HFF-Myc (cell line): ENCODE data around the gene SPEF1.

ENCODE experiments used
- DNase-seq: peaks from one replicate; pipeline ENCODE4 v3.0.0-alpha.2; 2011; ENCODE audit warnings: low read depth; ENCODE audit errors: extremely low read depth
- H3K4me3 ChIP-seq: replicated peaks from 2 replicates; pipeline ENCODE4 v1.5.1; 2011; ENCODE audit warnings: low read depth, mild to moderate bottlenecking, control low read depth, low read length
- CTCF ChIP-seq: IDR thresholded peaks from 2 replicates; pipeline ENCODE4 v1.5.1; 2012; ENCODE audit warnings: mild to moderate bottlenecking, low read depth, low read length, control low read depth; ENCODE audit errors: missing control alignments

Gene SPEF1

GRCh38 chr20:3733119-3733995 is 47.9 kb downstream of the SPEF1 start:
- H3K4me3 ChIP-seq, result peak overlapping the region; percentile 29
- DNase-seq, result no peak
- TF ChIP-seq CTCF, result no peak

DNA sequence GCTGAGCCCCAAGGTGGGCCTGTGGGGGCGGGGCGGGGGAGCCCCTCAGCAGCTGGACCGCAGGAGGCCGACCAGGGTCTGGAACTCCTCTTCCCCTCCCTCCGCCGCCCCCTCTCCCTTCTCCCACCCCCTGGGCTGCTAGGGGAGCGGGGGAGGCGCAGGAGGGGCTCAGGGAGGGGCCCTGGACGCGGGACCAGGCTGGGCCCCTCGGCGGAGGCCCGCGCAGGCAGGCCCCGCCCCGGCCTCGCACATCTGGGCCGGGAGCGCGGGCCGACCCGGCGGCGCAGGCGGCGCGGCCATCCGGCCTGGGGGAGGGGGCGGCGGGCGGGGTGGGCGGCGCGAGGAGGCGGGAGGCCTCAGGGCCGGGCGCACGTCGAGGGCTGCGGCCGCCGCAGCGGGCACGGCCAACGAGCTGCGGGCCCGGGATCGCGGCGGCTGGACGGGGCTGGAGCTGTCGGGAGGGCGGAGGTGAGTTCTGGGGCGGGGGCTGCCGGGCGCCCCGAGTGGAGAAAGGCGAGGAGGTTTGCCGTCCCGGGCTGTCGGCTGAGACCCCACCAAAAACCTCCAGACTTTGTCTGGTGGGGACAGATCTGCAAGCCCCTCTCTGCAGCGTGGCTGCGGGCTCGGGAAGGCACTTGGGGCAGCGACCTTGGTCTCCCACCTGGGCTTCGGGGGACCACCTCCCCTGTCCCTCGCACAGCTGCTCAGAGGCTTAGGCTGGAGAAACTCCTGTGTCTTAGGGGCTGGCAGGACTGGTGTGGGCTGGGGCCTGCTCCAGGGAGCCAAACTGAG is 48.7 kb downstream of the SPEF1 start, which contains the start of gene HSPA12B:
HSPA12B (plus strand) TSS at position 359 of the 792 bp plus-strand sequence. CDS start 5,990 bp downstream, outside the sequence.
- no peak for DNase-seq
- H3K4me3 ChIP-seq, result peak within 1 kb of the TSS; percentile 29
- TF ChIP-seq CTCF, result no peak

DNA sequence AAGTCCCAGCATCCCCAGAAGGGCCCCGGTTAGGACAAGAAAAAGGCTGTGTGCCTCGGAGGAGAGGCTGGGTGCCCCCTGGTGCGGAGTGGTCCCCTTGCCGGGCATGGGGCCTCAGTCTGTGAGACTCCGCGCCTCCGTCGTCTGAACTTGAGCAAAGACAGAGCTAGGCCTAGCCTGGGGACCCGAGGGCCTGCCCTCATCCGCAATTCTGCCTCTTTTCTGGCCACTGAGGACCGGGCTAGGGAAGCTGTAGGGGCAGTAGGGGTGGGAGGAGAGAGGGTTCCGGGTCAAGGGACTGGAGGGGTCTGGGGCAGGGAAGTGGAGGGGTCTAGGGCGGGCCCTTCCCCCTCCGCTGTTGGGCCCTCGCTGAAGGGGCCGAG is 49.3 kb downstream of the SPEF1 start:
- DNase-seq, result no peak
- H3K4me3 ChIP-seq, result no peak overlapping the region
- no peak for TF ChIP-seq CTCF

DNA sequence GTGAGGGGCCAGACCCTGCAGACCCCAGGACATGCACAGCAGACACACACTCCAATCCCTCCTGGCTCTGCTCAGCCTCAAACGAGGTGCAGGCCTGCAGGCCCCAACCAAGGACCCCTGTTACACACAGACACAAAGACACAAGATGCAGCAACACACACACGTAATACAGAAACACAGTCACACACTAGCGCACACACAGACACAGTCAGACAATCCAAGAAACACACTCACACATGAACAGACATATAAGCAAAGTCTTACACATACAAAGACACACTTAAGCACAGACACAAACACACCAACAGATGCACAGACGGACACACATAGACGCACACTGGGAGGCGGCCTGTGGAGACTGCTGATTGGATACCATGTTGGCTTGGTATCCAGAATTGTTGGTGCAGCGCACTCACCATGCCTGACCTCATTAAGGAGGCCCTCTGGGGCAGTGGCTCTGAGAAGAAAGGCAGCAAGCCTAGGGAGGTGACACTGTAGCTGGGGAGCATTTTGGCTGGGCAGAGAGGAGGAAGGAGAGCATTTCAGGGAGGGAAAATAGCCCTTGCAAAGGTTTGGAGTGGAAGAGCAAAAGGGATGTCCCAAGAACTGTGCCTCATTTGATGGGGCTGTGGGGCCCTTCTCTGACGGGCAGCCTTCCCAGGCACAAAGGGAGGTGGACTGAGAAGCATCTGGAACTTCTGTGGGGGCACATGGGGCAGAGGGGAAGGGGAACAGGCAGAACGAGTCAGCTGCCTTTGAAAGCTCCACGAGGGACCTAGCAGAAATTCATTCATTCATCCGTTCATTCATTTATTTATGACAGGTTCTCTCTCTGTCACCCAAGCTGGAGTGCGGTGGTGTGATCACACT is 50.2 kb downstream of the SPEF1 start:
- DNase-seq, result no peak
- H3K4me3 ChIP-seq, result no peak overlapping the region
- no peak for TF ChIP-seq CTCF

DNA sequence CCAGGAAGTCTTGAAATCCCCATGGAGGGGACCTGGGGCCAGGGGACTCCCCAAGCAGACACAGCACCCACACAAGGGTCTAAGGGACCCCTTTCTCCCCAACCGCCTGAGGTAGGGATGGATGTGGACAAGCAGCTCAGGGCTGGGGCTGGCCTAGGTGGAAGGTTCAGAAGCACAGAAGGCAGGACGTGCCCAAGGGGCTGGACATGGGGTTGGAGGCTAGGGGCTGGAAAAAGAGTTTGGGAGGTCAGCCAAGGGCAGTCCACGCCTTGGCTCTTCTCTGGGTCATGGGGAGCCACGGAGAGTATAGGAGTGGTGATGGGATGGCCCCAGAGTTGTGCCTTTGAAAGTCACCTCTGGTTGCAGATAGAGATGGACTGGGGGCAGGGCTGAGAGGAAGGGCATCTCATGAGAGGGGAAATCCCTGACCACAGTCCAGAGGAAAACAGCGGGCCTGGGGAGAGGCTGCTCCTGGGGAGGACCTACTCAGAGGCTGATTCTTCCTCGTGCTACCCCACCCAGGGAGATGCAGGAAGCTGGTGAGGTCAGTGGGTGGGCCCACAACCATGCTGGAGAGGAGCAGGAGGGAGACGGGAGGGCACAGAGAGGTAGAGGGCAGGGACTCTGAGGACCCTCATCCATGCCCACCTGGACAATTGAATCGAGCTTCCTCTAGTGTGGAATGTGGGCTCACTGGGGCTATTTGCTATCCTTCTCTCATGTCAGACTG is 51.3 kb downstream of the SPEF1 start:
- TF ChIP-seq CTCF, result no peak
- H3K4me3 ChIP-seq, result no peak overlapping the region
- no peak for DNase-seq

DNA sequence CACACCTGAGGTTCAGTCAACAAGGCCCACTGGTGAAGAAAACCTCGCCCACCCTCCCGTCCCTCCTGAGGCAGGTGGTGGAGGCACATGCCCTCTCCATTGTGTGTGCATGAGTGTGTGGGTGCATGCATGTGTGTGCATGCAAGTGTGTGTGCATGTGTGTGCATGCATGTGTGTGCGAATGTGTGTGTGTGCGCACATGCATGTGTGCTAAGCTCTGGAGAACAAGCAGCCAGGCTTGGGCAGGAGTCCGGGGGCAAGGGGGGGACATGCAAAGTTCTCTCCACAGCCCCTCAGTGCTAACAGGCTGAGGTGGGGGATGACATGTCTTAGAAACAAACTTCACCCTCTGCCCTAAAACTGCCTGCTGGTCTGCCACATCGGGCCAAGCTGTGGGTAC is 51.9 kb downstream of the SPEF1 start:
- H3K4me3 ChIP-seq, result no peak overlapping the region
- DNase-seq, result no peak
- TF ChIP-seq CTCF, result no peak
